GF-D8 (cell line): Measurements from ENCODE around the gene REP15.
"Not testable (repeated sequence)": the region's sequence is repeated elsewhere in the genome, so short reads cannot be mapped to it uniquely, and the experiment has no call there.

Experiments
- DNase-seq: peaks from one replicate; lab custom pipeline; 2025; lab: John Stamatoyannopoulos, UW

Gene REP15

DNA sequence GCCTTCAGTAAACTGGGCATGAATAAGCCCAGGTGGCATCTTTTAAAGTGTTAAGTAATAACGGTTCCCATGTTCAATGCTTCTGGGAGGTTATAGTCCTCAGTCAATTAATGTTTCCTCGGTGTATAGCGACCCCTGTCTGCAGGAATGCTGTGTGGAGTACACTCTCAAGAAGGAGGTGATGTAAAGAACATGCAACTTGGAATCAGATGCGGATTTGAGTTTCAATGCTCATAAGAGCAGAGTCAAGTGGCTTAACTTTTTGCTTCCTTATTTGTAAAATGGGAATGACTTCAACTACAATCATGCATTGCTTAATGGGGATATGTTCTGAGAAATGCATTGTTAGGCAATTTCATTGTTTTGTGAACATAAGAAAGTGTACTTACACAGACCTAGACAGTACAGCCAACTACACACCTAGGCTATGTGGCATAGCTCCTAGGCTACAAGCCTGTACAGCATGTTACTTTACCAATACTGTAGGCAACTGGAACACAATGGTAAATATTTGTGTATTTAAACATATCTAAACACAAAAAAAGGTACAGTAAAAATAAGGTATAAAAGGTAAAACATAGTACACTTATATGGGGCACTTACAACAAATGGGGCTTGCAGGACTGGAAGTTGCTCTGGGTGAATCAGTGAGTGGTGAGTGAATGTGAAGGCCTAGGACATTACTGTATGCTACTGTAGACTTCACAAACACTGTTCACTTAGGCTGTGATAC, 7.6 kb downstream of the REP15 start:
- peak; percentile 61 for DNase-seq

DNA sequence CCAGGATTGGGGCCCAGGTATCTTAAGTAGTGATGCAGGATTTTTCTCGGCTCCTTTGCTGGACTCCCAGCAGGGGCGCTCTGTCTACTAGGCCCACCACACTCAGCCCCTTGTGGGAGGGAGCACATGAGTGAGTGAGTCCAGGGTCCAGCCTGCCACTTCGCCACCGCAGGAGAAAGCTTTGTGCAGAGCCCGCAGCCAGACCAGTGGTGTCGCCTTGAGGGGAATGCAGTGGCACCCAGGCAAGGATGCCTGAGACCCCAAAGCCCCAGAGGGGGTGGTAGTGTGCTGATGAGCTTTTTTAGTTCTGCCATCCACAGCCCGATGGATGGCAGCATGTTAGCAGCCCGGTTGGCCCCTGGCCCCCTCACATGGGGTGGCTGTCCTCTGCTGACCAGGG, 9.0 kb downstream of the REP15 start:
- no peak for DNase-seq

DNA sequence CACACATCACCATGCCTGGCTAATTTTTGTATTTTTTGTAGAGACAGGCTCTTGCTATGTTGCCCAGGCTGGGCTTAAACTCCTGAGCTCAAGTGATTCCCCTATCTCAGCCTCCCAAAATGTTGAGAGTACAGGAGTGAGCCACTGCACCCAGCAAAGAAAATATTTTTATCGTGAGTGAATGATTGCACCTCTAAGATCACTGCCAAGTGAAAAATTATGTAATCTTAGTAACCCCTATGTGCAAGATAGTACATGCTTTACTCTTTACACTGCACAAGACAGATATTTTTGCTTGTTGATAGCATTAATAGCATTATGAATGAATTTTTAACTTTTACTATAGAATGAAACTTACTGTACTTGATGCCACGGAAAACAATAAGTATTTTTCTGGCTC, 11.0 kb downstream of the REP15 start:
- DNase-seq, result no peak

DNA sequence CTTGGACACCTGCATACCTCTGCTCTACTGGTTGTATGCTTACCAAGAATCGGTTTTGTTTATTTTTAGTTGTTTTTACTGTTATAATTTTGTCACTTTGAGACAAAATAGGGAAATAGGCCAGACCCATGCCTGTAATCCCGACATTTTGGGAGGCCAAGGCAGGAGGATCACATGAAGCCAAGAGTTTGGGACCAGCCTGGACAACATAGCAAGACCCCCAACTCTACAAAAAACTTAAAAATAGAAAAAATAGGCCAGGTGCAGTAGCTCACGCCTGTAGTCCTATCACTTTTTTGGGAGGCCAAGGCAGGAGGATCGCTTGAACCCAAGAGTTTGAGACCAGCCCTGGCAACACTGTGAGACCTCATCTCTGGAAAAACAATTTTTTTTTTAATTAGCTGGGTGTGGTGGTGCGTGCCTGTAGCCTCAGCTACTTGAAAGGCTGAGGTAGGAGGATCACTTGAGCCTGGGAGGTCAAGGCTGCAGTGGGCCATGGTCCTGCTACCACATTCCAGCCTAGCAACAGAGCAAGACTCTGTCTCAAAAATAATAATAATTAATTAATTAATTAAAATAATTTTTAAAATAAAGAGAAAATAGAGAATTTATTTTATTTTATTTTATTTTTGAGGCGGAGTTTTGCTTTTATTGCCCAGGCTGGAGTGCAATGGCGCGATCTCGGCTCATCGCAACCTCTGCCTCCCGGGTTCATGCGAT, 13.1 kb downstream of the REP15 start:
- DNase-seq, result no peak

DNA sequence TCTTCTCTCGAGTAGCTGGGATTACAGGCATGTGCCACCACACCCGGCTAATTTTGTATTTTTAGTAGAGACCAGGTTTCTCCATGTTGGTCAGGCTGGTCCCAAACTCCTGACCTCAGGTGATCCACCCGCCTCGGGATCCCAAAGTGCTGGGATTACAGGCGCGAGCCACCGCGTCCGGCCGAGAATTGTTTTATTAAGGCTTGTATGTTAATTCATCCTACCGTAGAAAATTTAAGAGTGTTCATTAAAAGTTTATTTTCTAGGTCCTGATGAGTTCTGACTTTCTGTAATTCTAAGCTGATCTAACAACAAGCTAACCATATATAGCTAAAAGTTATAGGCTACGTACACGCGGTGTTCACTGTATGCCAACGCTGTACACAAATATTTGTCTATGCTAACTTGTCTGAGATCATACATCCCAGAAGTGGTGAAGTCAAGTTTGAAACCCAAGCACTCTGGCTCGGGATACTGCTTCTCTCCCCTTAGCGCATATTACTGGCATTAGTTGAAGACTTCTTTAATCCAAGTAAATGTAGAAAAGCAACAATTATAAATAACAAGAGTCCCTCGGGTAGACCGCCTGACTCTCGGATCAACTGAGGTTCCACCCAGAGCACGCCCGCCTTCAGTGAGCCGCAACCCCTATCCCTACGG, 13.8 kb downstream of the REP15 start:
- DNase-seq, result peak; percentile 8

DNA sequence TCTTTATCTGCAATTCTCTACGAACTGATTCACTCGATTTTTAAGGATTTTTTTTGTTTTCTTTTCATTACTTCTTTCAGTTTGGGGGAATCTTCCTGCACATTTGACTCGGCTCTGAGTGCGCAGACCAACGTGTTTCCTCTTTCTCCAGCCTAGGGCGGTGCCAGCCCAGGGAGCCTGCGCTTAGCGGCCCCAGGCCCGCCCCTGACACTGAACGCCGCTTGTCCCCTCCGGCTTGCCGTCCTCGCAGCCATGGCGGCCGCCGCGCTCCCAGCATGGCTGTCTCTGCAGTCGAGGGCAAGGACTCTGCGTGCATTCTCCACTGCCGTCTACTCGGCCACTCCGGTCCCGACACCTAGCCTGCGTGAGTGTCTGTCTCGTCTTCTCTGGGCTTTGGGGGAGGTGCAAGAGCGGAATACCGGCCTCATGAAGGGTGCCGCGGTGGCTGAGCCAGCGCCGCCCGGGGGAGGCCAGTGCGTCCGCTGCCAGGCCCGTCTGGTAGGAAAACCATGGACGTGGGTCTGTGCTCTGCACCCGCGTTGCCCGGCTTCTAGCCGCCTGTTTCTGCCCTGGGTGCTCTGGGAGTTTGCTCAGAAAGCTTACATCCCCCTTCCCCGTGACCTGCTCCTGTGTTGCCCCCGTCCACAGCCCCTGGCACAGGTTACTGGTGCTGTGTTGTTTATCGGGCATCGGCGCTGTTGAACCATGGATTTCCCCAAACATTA, 14.5 kb downstream of the REP15 start, which contains the start of gene MRPS35:
Gene MRPS35, plus strand, starts transcription at position 241 of the 725 bp plus-strand sequence. Its CDS starts 12 bp downstream, at position 253.
- peak; percentile 75 for DNase-seq

DNA sequence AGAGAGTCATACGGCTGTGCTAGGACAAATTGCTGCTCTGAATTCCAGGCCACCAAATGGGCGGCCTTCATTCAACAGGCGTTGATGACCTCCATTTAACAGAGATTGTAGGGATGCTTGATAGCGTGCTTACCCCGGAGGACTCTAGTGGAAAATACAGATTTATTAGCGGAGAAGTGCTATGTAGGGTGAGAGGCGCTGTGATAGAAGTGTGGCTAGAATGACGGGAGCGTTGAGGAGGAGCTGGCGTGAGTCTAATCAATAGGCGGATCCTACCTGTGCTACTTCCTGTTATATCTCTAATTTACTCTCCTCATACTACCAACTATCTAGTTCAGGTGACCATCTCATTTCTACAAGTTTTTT, 15.1 kb downstream of the REP15 start:
- DNase-seq, result no peak

DNA sequence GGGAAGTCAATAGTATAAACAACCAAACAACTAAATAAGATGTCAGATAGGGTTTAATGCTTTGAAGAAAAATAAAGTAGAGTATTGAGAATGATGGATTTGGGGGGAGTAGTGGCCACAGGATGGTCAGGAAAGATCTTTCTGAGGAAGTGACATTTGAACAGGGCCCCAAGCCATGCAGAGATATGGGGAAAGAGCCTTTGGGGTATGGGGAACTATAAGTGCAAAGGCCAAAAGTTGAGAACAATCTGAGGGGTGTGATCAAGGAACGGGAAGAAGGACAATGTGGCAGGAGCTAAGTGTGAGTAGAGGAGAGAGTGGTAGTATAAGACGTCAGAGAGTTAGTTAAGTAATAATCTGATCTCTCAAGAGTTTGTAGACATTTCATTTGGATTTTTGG, 15.7 kb downstream of the REP15 start:
- no peak for DNase-seq

DNA sequence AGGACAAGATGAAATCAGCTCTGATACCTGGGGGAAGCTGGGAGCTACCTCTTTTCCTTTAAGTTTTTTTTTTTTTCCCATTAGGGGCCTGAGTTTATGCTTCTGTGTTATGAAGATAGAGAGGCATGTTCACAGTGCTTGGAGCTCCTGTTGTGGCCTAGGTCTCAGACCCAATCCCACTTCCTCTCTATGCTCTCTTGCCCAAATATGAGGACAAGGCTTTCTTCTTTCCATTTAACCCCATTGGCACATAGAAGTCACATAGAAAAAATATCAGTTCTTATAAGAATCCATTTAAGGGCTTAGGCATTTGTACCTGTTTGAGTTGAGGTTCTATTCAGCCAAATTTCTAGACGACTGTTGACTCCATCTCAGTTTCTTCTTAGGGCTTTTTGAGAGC, 27.0 kb downstream of the REP15 start:
- DNase-seq, result no peak

DNA sequence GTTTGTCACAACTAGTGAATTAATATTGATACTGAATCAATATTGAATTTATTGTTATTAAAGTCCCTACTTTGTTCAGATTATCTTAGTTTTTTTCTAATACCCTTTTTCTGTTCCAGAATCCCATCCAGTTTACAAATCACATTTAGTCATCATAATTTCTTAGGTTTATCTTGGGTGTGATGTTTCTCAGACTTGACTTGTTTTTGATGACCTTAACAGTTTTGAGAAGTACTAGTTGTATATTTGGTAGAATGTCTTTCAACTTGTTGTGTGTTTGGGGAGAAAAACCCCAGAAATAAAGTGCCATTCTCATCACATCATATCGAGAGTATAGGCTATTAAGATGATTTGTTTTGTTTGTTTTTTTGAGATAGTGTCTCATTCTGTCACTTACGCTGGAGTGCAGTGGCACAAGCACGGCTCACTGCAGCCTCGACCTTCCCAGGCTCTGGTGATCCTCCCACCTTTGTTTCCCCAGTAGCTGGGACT, 33.9 kb downstream of the REP15 start:
- no peak for DNase-seq

DNA sequence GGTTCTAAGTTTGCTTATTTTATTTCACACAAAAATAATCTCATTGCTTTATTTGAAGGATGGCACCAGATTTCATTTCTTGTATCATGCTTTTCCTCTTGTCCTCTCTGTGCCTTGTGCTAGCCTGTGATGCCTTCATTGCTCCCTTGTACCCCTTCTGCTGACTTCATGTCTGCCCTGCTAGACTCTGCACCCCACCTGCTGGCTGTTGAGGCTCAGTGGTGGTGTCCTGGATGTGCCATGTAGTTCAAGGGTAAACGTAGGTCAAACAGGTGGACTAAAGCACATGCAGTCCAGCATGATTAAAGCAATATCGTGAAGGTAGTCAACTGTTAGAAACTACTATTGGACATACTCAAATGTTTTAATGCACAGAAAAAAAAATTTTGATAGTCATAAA, 36.0 kb downstream of the REP15 start:
- DNase-seq, result no peak

DNA sequence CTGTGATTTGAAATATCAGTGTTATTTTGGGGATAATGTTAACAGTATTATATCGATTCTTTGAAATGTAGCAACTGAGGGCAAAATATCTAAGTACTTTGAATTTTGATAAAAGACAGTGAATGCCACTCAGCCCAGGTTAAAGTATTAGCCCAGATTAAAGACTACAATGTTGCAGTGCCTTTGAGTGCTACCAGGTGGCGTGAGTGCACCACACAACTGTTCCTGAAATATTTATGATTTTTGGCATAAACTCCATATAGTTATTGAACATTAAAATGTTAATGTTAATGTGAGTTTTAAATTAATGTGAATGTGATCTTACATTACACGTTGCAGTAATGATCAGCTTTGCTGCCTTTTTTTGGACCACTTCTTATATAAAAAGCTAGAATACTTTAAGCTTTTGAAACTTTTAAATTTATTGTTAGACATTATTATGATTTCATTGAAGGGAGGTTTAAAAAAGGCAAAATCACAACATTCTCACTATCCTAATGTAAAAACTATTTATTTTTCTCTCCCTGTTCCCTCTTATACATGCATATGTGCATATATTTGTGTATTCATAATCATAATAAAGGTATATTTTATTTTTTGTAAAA, 36.9 kb downstream of the REP15 start:
- DNase-seq, result no peak

DNA sequence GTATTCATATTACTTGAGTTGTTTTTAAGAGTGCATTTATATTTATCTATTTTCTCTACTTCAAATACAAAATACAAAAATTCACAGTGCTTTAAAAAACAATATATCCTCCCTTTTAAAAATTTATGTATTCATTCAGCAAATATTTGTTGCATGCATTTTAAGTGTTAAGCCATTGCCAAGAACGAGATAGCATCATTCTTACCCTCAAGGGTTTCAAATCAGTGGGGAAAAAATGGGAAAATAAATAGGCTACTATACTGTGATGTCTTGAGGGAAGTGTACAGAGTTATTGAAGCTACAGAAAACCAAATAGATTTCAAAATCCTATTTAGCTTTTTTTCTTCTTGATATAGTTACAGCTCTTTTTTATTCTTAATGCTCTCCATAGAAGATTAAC, 37.5 kb downstream of the REP15 start:
- no peak for DNase-seq

DNA sequence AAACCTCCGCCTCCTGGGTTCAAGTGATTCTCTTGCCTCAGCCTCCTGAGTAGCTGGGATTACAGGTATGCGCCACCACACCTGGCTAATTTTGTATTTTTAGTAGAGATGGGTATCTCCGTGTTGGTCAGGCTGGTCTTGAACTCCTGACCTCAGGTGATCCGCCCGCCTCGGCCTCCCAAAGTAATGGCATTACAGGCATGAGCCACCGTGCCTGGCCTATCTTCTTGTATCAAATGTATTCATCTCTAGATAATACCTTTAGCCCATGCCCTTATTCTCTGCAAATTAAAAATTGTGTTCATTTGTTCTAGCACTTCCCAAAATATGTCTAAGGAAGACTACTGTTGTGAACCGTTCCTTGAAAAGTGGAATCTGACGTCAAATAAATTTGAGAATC, 38.1 kb downstream of the REP15 start:
- not testable (repeated sequence) for DNase-seq

DNA sequence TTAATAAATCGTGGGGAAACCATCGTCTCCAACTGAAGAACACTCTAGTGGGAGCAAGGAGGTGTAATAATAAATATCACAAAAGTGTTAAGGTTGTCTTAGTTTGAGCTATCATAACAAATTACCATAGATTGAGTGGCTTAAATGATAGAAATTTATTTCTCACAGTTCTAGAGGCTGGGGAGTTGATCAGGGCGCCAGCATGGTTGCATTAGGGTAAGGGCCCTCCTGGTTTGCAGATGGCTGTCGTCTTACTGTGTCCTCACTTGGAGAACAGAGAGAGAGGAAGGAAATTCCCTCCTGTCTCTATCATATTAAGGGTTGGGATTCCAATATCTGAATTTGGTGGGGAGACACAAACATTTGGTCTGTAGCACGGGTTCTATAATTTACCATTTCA, 47.4 kb downstream of the REP15 start:
- DNase-seq, result no peak

DNA sequence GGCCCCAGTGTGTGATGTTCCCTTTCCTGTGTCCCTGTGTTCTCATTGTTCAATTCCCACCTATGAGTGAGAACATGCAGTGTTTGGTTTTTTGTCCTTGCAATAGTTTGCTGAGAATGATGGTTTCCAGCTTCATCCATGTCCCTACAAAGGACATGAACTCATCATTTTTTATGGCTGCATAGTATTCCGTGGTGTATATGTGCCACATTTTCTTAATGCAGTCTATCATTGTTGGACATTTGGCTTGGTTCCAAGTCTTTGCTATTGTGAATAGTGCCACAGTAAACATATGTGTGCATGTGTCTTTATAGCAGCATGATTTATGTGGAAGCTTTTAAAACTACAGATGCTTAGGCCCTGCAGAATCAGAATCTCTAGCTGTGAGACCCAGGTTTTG, 49.5 kb downstream of the REP15 start:
- DNase-seq, result not testable (repeated sequence)
